HCT116 (cell line): ENCODE measurements around the gene PLOD2. TPM values are rescaled to one million over a fixed set of nuclear protein-coding genes. Genes with fewer than 3 reads are reported as not detected.

Experiments
- ATAC-seq: fragments of 200-7000 bp; cut with Tn5 transposase; 2 replicates; pipeline ENCODE4 v1.9.1; 2020; ENCODE audit warnings: mild to moderate bottlenecking, moderate library complexity
- BruUV-seq: library from RNA; stranded (reverse); fragments of 400-500 nt; replicated peaks from 2 replicates; lab custom pipeline; 2021; lab: Mats Ljungman, UMichigan
- CTCF ChIA-PET: fragments of 300-600 bp; sonication (Branson Sonifier 250); formaldehyde crosslinking; loops from one replicate; lab custom pipeline; 2021; ENCODE audit warnings: antibody characterized with exemption; lab: Charles Lee
- POLR2A ChIA-PET: fragments of 300-600, 350-600 bp; sonication (Branson Sonifier 250); formaldehyde crosslinking; loops from one replicate; lab custom pipeline; 2021; ENCODE audit warnings: antibody characterized with exemption; lab: Charles Lee
- RAD21 ChIA-PET, 2 experiments: fragments of 300-600 bp; sonication (Branson Sonifier 250); formaldehyde crosslinking; loops; one replicate each; lab custom pipeline; 2023; ENCODE audit warnings: low total read pairs in 2 of 2; ENCODE audit not compliant: uncharacterized antibody in 2 of 2, unreplicated experiment in 2 of 2, low non-redundant PET in 1 of 2; lab: Charles Lee
- DNase-seq: peaks from one replicate; pipeline ENCODE4 v3.0.0-alpha.2; 2010; ENCODE audit warnings: low read depth, low spot score
- H2AFZ ChIP-seq: fragments of 200-600 bp; shearing (Covaris generic), sonication (generic); 2 replicates; pipeline ENCODE4 v1.6.1; 2017; ENCODE audit warnings: low read depth, mixed run types, mixed read lengths, antibody characterized with exemption, low read length; ENCODE audit not compliant: poor library complexity, severe bottlenecking
- H3K27ac ChIP-seq: 2 replicates; pipeline ENCODE4 v1.5.1; 2012; ENCODE audit warnings: low read depth, low read length
- H3K27me3 ChIP-seq: fragments of 200-600 bp; sonication (generic); 2 replicates; pipeline ENCODE4 v1.6.1; 2016; ENCODE audit warnings: mixed run types, low read length, mixed read lengths; ENCODE audit not compliant: insufficient read depth
- H3K36me3 ChIP-seq, 2 experiments: fragments of 200-500 bp in 1 of 2; fragments of 200-600 bp in 1 of 2; sonication (Bioruptor generic) in 1 of 2; sonication (generic) in 1 of 2; 2 replicates each; pipeline versions ENCODE4 v1.5.1 to v1.6.1; 2014 to 2016; ENCODE audit warnings: low read length in 2 of 2, inconsistent platforms in 1 of 2, mixed read lengths in 1 of 2, mixed run types in 1 of 2; ENCODE audit not compliant: insufficient read depth in 2 of 2, control insufficient read depth in 1 of 2
- H3K4me1 ChIP-seq, 2 experiments: fragments of 200-600 bp in 1 of 2; sonication (generic) in 1 of 2; 2 replicates each; pipeline versions ENCODE4 v1.5.1 to v1.6.1; 2012 to 2017; ENCODE audit warnings: low read length in 2 of 2, inconsistent platforms in 1 of 2, mild to moderate bottlenecking in 1 of 2, mixed read lengths in 1 of 2, mixed run types in 1 of 2, moderate library complexity in 1 of 2; ENCODE audit not compliant: insufficient read depth in 2 of 2, control insufficient read depth in 1 of 2
- H3K4me2 ChIP-seq: fragments of 200-600 bp; sonication (generic); 2 replicates; pipeline ENCODE4 v1.6.1; 2017; ENCODE audit warnings: mixed run types, low read length, mixed read lengths
- H3K4me3 ChIP-seq, 2 experiments: fragments of 200-600 bp in 1 of 2; sonication (generic) in 1 of 2; replicated peaks in 1 of 2; 2 replicates each; pipeline ENCODE4 v1.5.1; 2011 to 2016; ENCODE audit warnings: low read length in 2 of 2, control low read depth in 1 of 2, low read depth in 1 of 2, mild to moderate bottlenecking in 1 of 2, mixed read lengths in 1 of 2, mixed run types in 1 of 2
- H3K79me2 ChIP-seq: fragments of 200-600 bp; sonication (generic); 2 replicates; pipeline ENCODE4 v1.6.1; 2017; ENCODE audit warnings: mild to moderate bottlenecking, mixed run types, low read length, moderate library complexity, mixed read lengths; ENCODE audit not compliant: insufficient read depth
- H3K9ac ChIP-seq: fragments of 200-600 bp; sonication (generic); 2 replicates; pipeline ENCODE4 v1.6.1; 2016; ENCODE audit warnings: low read length, mixed read lengths
- H3K9me2 ChIP-seq: fragments of 200-600 bp; sonication (generic), shearing (Covaris generic); 2 replicates; pipeline ENCODE4 v1.6.1; 2017; ENCODE audit warnings: mixed run types, mild to moderate bottlenecking, moderate library complexity; ENCODE audit not compliant: insufficient read depth
- H3K9me3 ChIP-seq, 2 experiments: fragments of 200-500 bp in 1 of 2; fragments of 200-600 bp in 1 of 2; sonication (Bioruptor generic) in 1 of 2; sonication (generic) in 1 of 2; 2 replicates each; pipeline ENCODE4 v1.6.1; 2014 to 2017; ENCODE audit warnings: low read length in 2 of 2, mixed read lengths in 2 of 2, inconsistent platforms in 1 of 2, low read depth in 1 of 2, mild to moderate bottlenecking in 1 of 2, mixed run types in 1 of 2, moderate library complexity in 1 of 2; ENCODE audit not compliant: control insufficient read depth in 1 of 2, insufficient read depth in 1 of 2
- H4K20me1 ChIP-seq: fragments of 200-600 bp; sonication (generic), shearing (Covaris generic); 2 replicates; pipeline ENCODE4 v1.6.1; 2017; ENCODE audit warnings: mixed run types, mild to moderate bottlenecking, moderate library complexity; ENCODE audit not compliant: insufficient read depth
- ELF1 ChIP-seq: IDR thresholded peaks from 2 replicates; pipeline ENCODE4 v1.6.1; 2012; ENCODE audit warnings: low read depth, borderline replicate concordance
- EZH2 ChIP-seq: fragments of 200-600 bp; sonication (generic); IDR thresholded peaks from 2 replicates; pipeline ENCODE4 v1.6.1; 2017; ENCODE audit warnings: antibody characterized with exemption, mixed run types
- JUND ChIP-seq: IDR thresholded peaks from 2 replicates; pipeline ENCODE4 v1.6.1; 2012
- POLR2A ChIP-seq: IDR thresholded peaks from 2 replicates; pipeline ENCODE4 v1.7.0; 2011; ENCODE audit warnings: borderline replicate concordance; ENCODE audit not compliant: insufficient read depth, insufficient read length; ENCODE audit errors: extremely low read depth
- REST ChIP-seq: IDR thresholded peaks from 2 replicates; pipeline ENCODE4 v1.6.1; 2012; ENCODE audit warnings: low read depth
- SP1 ChIP-seq: IDR thresholded peaks from 2 replicates; pipeline ENCODE4 v1.6.1; 2012; ENCODE audit warnings: low read depth
- YY1 ChIP-seq: IDR thresholded peaks from 2 replicates; pipeline ENCODE4 v1.6.1; 2011; ENCODE audit warnings: low read length, low read depth, moderate library complexity, mild to moderate bottlenecking; ENCODE audit not compliant: insufficient replicate concordance; ENCODE audit errors: extremely low read depth
- ZNF274 ChIP-seq: fragments of 200-500 bp; sonication (Bioruptor generic); IDR thresholded peaks from 2 replicates; pipeline ENCODE4 v1.6.1; 2014; ENCODE audit warnings: mild to moderate bottlenecking, low read depth, low read length, inconsistent platforms
- intact Hi-C: fragments of 100-400 bp; cut with micrococcal nuclease; formaldehyde crosslinking; loops from 2 replicates; pipeline ENCODE4 v1.10.0; 2022
- total RNA-seq: library from RNA; stranded (reverse); gene quantifications from one replicate; pipeline ENCODE4 v1.2.1, GENCODE V29; 2021; ENCODE audit not compliant: unreplicated experiment
- TF ChIP-seq, protein P1 (sequence below): IDR thresholded peaks from 2 replicates; pipeline ENCODE4 v1.6.1; 2012
- TF ChIP-seq, protein P2 (sequence below): IDR thresholded peaks from 2 replicates; pipeline ENCODE4 v1.6.1; 2011; ENCODE audit warnings: mild to moderate bottlenecking, low read length, moderate library complexity; ENCODE audit not compliant: insufficient replicate concordance; ENCODE audit errors: extremely low read depth

PLOD2 gene
- total RNA-seq, 1 experiment from 2014 or later: 25.8 TPM

GRCh38 chr3:146156666-146157314 lies 4.2 kb downstream of the PLOD2 start:
- ATAC-seq (no peak), DNase-seq (no peak)
- Histone ChIP-seq H3K9ac (no peak overlapping the region), H3K79me2 (no peaks in the 10 kb centered on the region), H3K4me1 (peaks cover 8 to 18% of the 10 kb centered on the region in 2 experiments; a peak in 3 of 4 replicates), H2AFZ (no peak overlapping the region), H3K4me3 (no peak overlapping the region), H3K27me3 (no peaks in the 10 kb centered on the region), H3K9me2 (no peaks in the 10 kb centered on the region), H3K27ac (no peak overlapping the region), H3K4me2 (no peak overlapping the region), H3K36me3 (no peaks in the 10 kb centered on the region), H3K9me3 (no peaks in the 10 kb centered on the region), H4K20me1 (no peaks in the 10 kb centered on the region)
- intact Hi-C loops: no loop called here
- ChIA-PET POLR2A (no interaction called here), RAD21 (no interaction called here), CTCF (interaction anchor here (1.6 kb wide), 1 partner anchor 32 kb away, joined by 4 read pairs; no protein-coding TSS in a partner anchor)
- TF ChIP-seq ELF1 (no peak), EZH2 (no peak), REST (no peak), ZNF274 (no peak), YY1 (no peak), SP1 (no peak), POLR2A (no peak), JUND (no peak)
- TF ChIP-seq, protein P1, sequence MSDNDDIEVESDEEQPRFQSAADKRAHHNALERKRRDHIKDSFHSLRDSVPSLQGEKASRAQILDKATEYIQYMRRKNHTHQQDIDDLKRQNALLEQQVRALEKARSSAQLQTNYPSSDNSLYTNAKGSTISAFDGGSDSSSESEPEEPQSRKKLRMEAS: no peak
- TF ChIP-seq, protein P2, sequence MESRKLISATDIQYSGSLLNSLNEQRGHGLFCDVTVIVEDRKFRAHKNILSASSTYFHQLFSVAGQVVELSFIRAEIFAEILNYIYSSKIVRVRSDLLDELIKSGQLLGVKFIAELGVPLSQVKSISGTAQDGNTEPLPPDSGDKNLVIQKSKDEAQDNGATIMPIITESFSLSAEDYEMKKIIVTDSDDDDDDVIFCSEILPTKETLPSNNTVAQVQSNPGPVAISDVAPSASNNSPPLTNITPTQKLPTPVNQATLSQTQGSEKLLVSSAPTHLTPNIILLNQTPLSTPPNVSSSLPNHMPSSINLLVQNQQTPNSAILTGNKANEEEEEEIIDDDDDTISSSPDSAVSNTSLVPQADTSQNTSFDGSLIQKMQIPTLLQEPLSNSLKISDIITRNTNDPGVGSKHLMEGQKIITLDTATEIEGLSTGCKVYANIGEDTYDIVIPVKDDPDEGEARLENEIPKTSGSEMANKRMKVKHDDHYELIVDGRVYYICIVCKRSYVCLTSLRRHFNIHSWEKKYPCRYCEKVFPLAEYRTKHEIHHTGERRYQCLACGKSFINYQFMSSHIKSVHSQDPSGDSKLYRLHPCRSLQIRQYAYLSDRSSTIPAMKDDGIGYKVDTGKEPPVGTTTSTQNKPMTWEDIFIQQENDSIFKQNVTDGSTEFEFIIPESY: no peak
- no TSS peak for BruUV-seq
